Suppressor macrophage (primary cell): ENCODE results near the gene ACCS.

Experiments used
- DNase-seq, 4 experiments: peaks; one replicate each; pipeline ENCODE4 v3.0.0-alpha.2; 2020 to 2022
- total RNA-seq, 17 experiments: gene quantifications; one replicate each; lab custom pipeline; 2026; ENCODE audit warnings: mixed read lengths in 6 of 17, inconsistent platforms in 3 of 17; lab: John Stamatoyannopoulos, UW

Gene ACCS, protein sequence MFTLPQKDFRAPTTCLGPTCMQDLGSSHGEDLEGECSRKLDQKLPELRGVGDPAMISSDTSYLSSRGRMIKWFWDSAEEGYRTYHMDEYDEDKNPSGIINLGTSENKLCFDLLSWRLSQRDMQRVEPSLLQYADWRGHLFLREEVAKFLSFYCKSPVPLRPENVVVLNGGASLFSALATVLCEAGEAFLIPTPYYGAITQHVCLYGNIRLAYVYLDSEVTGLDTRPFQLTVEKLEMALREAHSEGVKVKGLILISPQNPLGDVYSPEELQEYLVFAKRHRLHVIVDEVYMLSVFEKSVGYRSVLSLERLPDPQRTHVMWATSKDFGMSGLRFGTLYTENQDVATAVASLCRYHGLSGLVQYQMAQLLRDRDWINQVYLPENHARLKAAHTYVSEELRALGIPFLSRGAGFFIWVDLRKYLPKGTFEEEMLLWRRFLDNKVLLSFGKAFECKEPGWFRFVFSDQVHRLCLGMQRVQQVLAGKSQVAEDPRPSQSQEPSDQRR
- total RNA-seq: 3.3 to 44.9 (median 19.5) reads per million in 17 experiments

DNA sequence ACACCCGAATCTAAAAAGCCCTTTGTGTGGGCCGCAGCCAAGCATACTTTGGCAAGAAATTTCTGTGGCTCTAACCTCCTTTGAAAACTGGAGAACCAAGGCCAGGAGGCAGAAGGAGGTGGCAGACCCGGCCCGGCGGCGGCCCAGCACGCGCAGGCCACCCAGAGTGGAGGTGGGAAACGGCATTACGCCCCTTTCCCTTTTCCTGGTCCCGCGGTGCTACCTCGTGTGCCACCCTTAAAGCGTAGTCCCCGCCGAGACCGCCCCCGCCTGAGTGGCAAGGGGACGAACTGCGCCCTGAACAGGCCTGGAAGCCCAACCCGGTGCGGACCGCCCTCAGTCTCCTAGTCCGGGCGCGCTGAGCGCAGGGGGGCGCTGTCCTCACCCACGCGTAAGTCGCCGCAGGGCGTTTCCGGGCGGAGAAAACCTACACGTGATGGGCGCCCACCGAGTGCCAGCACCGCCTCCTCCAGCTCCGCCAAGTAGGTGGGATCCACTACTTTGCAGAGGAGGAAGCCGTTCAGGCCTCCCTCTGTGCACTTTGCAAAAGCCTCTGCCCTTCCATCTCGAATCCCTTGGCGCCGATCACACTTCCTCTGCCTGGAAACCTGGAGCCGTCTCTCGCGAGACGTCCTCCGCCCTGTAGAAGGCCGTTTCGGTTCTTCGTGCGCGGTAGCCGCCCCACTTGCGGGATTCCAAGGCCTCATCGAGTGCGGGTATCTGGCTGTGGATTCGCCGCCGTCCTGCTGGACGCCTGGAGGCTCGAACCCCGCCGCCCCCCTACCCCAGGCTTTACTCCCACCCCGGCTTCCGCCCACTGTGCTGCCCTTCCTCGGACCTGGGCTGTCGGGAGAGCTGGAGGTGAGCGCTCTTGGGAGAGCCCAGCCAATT is at the start of gene ACCS:
Gene ACCS (plus strand): TSS at position 430 of the 891 bp plus-strand sequence. CDS start 1,358 bp downstream, outside the sequence.
- DNase-seq: peak; percentile 93 to 97 (median 94)

DNA sequence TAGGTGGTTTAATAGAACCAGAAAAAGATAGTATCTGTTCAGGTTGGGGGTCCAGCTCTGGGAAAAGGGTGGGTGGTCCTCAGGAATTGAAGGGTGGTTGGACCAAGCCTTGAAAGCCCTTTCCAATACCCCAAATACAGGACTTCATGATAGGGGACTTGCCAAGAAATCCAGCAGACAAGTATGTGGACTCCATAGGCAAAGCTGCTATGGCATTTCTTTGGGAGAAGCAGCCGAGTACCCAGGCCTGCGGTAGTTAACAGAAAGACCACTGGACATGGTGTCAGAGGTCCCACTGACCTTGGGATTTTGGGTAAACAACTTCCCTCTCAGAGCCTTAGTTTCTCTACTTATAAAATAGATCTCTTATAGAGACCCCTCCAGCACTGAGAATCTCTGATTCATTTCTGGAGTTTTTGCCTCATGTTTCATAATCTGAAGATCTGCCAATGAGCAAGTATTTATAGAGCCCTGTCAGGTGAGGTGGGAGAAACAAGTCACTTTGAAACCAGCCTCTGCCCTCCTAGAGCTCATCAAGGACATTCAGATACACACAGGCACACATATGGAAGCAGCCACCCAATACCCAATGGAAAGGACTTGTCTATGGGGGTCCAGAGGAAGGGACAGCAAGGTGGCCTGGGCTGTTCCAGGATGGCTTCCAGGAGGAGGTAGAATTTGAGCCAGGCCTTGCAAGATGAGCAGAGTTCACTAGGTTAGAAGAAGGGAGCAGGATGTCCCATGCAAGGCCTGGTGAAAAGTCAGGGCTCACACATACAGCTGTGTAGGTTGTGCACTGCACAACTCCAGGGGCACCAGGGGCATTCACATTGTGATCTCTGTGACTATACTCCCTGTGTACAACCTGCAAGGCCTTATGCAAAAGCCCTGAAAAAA is 49.3 kb upstream of the ACCS start:
- DNase-seq: no peak

DNA sequence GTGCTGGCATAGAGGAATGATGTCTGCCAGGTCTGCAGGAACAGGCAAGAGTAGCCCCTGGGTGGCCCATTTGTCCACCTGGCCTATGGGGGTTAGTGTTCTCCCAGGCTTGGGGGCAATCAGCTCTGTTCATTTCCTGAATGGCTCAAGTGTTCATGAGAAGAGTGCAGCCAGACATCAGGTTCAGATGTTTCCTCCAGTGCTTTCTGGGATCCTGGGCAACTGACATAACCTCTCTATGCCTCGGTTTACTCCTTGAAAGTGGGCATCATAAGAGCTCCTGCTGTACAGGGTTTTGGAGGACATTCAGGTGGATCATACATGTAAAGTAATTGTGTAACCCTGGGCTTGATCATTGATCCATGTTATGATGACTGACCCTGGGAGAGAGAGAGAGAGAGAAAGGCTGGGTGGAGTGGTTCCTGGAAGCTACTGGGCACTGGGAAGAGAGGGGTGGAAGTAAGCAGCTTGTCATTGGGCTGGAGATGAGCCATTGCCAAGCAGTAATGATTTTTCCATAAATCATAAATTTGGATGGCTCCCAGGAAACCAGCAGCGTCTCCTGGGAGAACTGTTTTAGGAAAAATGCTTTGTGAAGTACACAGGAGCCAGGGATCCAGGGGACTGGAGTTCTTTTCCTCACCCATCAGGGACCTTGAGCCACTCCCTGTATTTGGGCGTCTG is 48.5 kb upstream of the ACCS start:
- DNase-seq: no peak

DNA sequence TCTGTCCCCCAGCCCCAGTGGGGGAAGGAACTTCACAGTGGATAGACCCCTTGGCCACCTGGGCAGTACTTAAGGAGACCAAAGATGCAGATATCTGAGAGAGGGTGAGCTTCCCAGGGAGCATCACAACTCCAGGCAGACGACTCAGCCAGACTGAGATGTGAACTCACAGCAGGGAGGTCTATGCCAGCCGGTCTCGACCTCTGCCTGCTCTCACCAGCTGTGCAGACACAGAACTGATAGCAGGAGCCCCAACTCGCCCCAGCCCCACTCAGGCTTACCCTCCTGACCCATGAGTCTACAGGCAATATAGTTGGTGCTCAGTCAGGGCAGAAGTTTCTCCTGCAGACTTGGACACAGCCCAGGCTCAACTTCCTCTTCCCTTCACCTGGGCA is 47.9 kb upstream of the ACCS start:
- DNase-seq: no peak

DNA sequence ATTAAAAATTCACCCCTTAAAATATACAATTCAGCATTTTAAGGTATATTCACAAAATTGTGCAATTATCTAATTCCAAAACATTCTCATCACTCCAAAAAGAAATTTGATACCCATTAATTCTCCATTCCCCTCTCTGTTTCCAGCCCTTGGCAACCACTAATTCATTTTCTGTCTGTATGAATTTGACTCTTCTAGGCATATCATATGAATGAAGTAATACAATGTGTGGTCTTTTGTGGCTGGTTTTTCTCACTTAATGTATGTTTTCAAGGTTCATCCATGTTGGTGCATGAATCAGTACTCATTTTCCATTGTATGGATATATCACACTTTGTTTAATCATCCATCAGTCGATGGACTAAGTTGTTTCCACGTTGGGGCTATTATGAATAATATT is 47.2 kb upstream of the ACCS start:
- no peak for DNase-seq

DNA sequence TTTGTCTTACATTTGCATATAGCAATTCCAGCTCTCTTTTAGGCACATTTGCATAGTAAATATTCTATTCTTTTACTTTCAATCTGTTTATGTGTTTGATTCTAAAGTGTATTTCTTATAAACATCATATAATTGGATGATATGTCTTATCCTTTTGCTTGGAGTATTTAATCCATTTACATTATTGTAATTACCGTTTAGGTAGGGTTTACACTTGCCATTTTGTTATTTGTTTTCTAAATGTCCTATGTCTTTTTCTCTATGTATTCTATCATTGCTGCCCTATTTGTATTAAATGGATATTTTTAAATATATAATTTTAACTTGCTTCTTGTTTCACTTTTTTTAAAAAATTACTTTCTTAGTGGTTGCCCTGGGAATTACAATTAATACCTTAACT is 41.1 kb upstream of the ACCS start:
- DNase-seq: no peak

DNA sequence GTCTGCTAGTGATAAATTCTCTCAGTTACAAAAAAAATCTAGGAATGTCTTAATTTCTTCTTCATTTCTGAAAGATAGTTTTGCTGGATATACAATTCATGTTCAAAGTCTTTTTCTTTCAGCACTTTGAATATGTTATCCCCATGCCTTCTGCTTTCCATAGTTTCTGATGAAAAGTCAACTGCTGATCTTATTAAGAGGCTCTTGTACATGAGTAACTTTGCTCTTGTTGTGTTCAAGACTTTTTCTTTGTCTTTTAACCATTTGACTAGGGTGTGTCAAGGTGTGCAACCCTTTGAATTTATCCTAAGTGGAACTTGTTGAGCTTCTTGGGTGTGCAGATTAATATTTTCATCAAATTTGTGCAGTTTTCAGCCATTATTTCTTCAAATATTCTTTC is 40.3 kb upstream of the ACCS start:
- DNase-seq: no peak

DNA sequence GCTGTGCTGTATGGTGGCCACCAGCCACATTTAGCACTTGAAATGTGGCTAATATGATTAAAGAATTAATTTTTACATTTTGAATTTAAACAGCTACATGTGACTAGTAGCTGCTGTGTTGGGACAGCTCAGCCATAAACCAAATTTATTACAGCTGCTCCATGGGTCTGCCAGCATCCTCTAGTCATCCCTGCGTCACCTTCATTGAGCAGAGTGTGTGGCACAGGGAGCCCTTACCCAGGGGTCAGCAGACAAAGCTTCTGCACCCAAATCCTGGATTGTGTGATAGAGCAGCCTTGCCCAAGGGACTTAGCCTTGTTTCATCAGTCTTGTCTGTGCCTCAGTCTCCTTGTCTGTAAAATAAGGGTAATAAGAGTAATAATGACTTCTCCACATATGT is 37.7 kb upstream of the ACCS start:
- no peak for DNase-seq

DNA sequence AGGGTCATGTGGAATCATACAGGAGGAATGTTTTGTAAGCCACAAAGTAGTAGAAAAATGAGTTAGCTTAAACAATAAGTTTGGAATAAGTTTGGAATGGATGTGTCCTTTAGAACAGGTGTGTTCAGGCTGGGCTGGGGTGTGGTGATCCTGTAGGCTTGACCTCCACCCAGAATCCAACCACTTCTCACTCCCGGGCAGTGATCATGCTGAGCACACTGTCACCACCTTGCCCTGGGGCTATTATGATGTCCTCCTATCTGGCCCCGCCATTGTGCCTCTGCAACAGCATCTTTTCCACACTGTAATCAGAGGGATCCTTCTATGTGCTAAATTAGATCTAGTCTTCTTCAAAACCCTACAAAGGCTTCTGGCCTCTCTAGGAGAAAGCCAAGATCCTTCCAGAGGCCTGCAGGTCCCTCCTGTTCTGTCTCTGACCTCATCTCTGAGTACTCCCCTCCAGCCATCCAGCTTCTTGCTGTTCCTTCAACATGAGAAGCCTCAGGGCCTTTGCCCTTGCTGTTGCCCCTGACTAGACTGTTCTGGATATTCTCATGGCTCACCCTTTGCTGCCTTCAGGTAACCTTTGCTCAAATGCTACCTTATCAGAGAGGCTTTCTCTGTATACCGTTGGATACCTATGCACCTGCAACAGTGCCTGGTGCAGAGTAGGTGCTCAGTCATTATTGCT is 37.1 kb upstream of the ACCS start:
- DNase-seq: no peak

DNA sequence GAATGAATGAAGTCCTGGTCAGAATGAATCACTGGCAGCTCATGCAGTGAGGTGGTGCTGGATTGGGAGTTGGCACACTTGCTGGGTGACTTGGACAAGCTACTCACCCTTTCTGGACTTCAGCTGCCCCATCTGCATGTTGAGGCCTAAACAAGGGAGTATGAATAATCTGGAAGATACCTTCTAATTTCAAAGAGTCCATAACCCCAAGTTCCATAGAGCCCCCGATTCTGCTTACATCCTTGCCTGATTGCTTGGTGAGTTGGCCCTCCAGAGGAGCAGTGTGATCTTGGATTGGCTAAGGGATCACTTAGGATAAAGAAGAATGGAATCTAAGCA is 36.6 kb upstream of the ACCS start:
- no peak for DNase-seq

DNA sequence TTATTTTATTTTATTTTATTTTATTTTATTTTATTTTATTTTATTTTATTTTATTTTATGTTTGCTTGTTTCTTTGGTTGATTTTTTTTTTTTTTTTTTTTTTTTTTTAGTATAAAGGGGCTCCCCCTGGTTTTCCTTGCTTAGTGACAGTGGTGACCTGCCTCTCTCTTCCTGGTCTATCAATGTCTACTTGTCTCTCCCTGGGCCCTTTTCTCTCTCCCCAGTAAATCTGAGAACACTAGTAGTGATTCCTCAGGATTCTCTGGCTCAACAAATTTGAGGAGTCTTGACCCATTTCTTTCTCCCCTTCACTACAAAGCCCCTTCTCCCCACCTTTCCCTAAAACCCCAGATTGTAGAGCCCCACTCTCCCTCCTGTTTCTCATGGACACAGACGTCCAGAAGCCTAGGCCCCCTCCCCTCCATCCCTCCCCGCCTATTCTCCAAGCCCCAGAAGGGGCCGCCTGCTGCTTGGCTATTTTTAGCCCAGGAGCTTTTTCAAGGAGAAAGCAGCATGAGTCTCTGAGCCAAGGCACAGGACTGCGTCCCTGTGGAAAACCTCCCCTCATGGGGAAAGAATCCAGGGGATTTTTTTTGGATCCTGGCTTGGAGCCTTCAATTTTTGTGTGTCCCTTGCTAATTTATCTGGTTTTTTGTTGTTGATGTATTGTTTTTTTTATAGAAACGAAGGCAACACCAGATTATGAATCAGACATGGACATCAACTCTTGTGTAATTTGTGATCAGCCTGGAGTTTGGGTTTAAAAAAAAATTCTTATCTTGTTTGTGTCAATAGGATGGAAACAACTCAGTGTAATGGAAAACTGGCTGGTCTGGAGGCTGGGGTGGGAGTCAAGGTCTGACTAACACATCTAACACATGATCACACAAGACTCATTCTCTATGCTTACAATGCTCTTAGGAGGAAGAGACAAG is 35.8 kb upstream of the ACCS start:
- peak in 2 of 4 experiments; percentile 34 to 43 for DNase-seq

DNA sequence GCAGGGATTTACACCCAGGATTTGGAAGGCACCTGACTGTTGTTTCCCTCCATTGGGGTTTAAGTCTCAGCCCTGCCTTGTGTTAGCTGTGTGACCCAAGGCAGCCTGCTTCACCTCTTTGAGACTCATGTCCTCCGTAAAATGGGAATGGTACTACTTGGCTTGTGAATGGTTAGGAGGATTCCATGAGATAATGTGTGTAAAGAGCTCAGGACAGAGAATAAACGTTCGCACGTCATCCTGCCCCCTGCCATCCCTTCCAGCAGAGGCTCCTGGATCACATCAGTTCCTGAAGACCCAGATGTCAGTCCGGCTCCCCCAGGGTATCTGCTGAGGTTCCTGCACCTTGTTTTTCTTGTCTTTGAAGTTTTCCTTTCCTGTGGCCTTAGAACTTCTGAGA is 35.1 kb upstream of the ACCS start:
- no peak for DNase-seq

DNA sequence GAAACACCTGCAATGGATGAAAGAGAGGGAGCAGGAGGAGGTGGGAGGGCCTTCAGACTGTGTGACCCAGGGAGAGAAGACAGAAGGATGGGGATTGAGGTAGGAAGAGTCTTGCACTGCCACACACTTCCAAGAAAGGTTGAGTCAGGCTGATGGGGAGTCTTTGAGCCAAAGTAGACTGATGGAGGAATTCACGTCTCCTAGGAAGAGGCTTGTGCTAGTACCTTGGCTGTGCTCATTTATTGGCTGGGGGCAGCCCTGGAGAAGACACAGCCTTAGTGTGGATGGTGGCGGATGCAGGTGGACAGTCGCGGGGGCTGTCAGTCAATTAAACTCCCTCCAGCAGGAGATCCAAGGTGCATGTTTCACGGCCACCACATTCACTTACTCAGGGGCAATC is 34.5 kb upstream of the ACCS start:
- DNase-seq: no peak

DNA sequence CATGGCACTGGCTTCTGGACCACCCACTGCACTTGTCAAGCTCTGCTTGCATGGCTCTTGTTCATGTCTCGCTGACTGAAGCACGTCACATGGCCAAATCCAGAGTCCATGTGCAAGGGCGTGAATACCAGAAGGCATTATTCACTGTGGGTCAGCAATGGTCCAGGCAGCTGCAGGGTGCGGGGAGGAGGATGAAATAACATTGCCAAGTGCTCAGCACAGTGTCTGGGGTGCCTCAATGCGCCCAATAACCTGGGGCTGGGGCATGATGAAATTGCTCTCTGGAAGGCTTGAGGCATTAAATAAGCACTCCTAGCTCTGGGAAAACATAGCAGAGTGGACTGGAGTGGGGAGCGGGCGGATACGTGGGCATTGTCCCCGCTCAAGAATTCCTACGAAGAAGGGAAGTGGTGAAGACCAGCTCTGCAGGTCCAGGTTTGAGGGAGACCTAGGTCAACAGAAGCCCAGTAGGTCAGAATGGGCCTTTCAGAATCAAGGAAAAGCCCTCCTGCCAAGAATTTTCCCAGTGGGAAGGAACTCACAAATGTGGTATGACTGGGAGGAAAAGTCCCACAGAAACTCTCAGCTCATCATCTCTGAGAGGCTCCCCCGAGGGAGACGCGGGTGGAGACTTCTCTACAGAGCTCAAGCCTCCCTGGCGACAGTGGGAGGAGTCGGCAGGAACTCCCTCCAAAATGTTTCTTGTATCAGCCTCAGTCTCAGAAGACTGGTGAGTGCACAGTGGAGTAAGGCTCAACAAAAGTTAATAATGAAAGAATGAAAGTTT is 33.6 kb upstream of the ACCS start:
- no peak for DNase-seq

DNA sequence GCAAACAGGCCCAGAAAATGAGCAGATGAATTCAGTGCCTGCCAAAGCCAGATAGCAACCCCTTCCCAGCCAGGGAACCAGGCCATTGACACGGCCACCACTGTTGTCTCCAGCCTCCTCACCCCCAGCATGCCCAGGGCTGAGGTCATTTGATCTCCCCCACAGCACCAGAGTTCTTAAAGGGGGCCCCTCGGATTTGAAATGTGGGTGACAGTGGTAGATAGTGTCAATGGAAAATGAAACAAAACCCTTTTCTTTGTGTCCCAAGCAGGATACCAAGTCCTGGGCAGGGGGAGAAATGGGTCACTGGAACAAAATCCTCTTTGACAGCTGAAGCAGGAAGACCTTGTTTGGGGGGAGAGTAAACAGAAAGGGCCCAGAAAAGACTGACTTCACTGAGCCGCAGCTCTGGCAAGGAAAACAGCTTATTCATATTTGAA is 32.6 kb upstream of the ACCS start:
- no peak for DNase-seq

DNA sequence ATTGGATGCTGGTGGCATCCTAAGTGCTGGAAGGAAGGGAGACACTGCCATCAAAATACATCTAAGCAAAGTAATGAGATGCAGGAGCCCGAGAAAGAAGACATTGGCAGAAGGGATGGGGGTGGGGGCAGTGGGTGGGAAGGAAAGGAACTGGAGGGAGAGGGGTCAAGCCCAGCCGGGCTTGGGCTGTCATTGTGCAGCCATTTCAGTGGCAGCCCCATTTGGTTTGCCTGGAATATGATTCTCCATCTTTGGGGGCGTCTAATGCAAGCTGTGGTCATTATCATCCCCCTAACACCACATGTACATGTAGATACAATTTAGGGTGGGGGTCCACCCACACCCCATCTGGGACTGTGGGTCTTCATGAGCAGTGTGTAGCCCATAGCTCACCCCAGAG is 32.2 kb upstream of the ACCS start:
- DNase-seq: no peak

DNA sequence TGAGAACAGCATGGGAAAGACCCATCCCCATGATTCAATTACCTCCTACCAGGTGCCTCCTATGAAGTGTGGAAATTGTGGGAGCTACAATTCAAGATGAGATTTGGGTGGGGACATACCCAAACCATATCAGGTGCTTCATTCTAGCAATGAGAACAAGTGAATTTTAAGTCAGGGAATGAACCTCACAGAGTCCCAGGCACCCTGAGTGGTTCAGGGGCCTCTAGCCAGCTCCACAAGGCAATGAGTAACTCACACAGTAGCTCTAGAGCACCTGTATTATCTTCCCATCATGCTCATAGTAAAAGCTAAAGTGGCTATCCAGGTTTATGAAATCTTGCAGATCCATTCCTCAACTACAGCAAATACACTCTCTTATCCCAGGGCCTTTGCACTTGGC is 31.4 kb upstream of the ACCS start:
- DNase-seq: no peak

DNA sequence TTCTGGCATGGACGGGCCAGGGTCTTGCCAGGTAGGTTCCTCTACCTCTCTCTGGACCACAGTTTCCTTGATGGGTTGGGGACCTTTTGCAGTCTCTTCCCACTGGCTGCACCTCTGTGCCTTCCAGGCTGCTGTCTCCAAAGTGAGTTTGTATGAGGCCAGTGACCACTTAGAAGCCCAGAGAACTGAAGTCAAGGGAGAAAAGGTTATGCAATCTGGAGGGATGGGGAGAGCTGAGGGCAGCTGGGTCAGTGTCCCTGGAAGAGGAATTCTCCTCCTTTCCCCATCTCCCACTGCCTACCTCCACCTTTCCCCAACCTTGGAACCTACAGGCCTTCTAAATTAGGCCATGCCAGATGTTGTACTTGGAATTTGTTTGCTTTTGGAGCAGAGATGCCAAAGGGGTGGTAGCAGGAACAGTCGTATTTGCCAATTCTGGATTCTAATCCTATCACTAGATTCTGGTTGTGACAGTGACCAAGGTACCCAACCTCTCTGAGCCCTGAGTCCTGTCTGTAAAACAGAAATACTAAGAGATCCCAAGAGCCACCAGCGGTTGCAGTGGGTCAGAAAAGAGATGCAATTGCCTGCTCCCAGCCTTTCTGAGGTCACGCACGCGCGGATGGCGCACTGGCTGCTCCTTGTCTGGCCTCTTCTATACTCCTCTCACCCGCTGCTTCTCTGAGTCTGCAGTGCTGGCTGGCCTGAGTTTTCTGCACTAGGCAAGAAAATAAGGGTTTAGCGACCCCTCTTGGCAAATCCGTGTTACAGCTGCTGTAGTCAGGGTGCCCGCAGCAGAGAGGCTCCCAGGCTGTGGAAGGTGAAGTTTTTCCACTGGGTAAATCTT is 29.0 kb upstream of the ACCS start:
- DNase-seq: peak; percentile 33 to 73 (median 56)
